ENCODE results near the gene DEDD.
A peak's percentile ranks its signal among the peaks of the same experiment; 100 is the strongest.

DEDD gene

DNA sequence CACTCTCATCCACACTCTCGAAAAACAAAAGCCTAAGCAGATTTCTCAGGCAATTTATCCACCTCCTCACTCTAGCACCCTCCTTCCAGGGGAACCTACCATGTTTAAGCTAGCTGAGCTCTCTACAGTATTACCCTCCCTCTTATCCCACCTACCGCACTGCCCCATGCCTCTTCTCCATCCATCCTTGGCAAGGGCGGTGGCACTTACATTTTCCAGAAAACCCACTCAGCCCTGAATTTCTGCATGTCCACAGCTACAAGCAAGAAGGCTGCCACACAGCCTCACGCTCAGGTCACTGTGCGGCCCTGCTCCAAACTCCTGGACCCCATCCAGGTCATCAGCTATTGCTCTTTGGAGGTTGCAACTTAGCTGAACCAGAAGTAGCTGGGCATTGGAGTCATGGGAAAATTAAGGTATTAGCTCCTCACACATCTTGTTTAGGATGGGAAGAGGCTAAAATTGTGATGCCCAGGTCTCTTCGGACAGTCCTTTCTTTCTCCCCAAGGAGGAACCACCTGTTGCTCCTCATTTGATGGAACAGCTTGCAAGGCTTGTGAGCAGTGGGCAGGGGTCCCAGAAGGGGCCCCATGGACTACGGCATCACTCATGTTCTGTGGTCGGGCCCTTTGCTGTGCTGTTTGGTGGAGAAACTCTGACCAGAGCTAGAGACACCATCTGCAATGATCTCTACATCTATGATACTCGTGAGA is 33.2 kb downstream of the DEDD start:
- FAIRE-seq (no peak), DNase-seq (ENCODE audit: insufficient read length, low spot score) (no peak)
- TF ChIP-seq POLR2A (IDR thresholded peaks at IDR 0.05; ENCODE audit: low read depth, low read length) = no peak

DNA sequence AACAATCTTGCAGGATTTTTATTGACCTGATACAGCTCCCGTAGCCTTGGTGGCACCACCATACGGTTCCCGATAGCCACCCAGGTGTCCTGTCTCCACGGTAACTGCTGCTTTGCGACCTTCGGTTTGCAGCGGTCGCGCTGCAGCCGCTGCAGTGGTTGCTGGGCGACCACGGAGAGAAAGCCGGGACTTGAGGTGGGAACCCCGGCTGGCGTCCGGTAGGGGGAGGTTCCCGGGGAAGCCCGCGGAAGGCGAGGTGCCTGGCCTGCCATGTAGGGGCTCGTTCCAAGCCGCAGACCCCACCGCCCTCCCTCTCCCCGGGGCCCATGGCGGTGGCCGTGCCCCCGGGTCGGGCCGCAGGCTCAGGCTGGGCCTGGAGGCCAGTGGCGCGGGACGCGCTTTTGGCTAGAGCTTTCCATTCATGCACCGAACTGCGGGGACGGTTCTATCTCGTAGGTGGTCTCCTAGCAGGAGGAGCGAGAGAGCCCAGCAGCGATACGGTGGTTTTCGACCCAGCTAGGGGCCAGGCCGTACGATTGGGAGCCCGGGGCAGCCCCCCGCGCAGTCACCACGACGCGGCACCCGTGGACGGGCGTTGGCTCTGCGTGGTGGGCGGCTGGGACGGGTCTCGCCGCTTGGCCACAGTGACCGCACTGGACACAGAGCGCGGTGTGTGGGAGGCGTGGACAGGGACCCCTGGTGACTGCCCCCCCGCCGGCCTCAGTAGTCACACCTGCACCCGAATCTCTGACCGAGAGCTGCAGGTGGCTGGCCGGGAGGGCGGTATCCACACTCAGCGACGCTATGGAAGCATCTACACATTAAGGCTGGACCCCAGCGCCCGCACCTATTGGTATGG is 34.0 kb downstream of the DEDD start, which contains the start of gene KLHDC9:
KLHDC9 (plus strand) TSS at position 152 of the 859 bp plus-strand sequence; CDS start at position 327, 175 bp downstream.
- FAIRE-seq = no peak

GRCh38 chr1:161096530-161096929 is 35.9 kb downstream of the DEDD start:
- no peak for DNase-seq (ENCODE audit: insufficient read length, low spot score)
- no peak for TF ChIP-seq POLR2A (IDR thresholded peaks at IDR 0.05; ENCODE audit: low read depth, low read length)
- no peak for FAIRE-seq

More for the DNA sequence above, 34.0 kb downstream of the DEDD start, which contains the start of gene KLHDC9:
- DNase-seq (ENCODE audit: insufficient read length, low spot score) = peak; percentile 91
- peak; percentile 47; the same call in 1 of the 2 replicates for TF ChIP-seq POLR2A (IDR thresholded peaks at IDR 0.05; ENCODE audit: low read depth, low read length)

DNA sequence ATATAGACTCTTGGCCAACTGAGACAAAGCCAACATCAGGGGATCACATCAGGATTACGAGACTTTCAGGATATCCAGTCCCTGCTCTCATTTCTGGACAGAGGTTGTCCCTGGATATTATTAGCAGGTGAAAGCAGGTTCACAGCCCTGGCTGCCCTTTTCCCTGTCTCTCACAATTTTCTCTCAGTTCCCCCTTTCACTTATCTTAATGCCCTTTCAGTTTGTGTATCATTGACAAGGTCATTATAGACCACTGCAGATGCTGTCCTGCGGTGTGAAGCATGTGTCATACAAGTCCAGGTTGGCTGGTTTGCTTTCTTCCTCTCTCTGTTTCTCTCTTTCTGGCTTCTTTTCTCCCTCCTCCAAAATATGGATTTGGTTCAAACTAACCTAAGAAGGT is 36.5 kb downstream of the DEDD start:
- DNase-seq (ENCODE audit: insufficient read length, low spot score) (no peak), FAIRE-seq (no peak)
- no peak for TF ChIP-seq POLR2A (IDR thresholded peaks at IDR 0.05; ENCODE audit: low read depth, low read length)

- DNase-seq (ENCODE audit: insufficient read length, low spot score) (no peak), FAIRE-seq (no peak)
- TF ChIP-seq POLR2A (IDR thresholded peaks at IDR 0.05; ENCODE audit: low read depth, low read length) = no peak
Measured at GRCh38 chr1:161095230-161095629, 37.2 kb downstream of the DEDD start.

- FAIRE-seq (no peak), DNase-seq (ENCODE audit: insufficient read length, low spot score) (no peak)
- TF ChIP-seq POLR2A (IDR thresholded peaks at IDR 0.05; ENCODE audit: low read depth, low read length) = no peak
Measured at GRCh38 chr1:161094481-161094880, 38.0 kb downstream of the DEDD start.

- no peak for FAIRE-seq
- no peak for TF ChIP-seq POLR2A (IDR thresholded peaks at IDR 0.05; ENCODE audit: low read depth, low read length)
- peak; percentile 50 for DNase-seq (ENCODE audit: insufficient read length, low spot score)
Measured at GRCh38 chr1:161092621-161093028, 39.8 kb downstream of the DEDD start.

DNA sequence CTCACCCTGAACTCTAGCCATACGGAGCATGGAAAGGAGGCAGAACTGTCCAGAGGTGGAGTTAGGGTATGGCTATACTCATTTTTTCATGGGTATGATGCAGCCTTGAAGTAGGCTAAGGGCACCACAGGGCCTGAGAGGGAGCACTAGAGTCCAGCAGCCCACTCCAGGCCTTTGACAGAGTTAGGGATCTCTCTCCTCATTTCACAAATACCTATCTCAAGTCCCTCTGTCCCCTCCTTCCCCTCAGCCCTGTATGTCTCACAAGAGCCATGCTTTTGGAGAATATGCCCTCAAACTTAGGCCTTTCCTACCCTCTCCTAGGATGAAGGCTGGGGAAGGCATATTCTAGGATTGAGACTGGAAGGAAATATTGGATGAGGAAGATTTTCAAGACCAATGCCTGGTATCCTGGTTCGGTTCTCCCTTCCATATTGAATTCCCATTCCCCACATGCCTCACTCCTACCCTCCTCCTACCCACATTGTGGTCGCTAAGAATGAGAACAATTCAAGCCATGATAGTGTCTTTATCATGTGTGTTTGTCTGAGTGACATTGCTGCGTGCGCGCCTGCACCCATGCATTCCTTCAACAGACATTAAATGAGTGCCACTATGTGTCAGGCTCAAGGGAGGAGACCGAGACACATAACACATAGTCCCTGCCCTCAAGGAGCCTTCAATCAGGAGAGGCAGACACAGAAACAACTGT is 40.5 kb downstream of the DEDD start:
- no peak for DNase-seq (ENCODE audit: insufficient read length, low spot score)
- TF ChIP-seq POLR2A (IDR thresholded peaks at IDR 0.05; ENCODE audit: low read depth, low read length) = no peak
- no peak for FAIRE-seq

DNA sequence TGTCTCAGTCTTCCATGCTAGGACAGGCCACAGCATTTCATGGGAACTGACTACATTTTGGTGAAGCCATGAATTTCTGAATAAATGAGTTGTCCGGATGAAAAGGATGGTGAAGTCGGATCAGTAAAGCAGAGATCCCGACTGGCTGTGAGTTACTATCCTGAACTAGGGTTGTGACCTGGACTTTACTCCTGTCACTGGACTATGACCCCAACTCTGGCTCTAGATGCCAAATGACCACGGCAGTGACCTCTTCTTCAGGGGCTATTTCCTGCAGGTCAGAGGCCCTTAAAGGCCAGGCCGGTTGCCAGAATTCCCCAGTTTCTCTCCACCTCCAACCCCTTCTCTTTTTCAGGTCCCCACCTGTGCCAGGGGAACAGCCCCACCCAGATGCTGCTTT is 41.4 kb downstream of the DEDD start:
- TF ChIP-seq POLR2A (IDR thresholded peaks at IDR 0.05; ENCODE audit: low read depth, low read length) = no peak
- FAIRE-seq = no peak
- no peak for DNase-seq (ENCODE audit: insufficient read length, low spot score)

GRCh38 chr1:161090617-161091016 is 41.9 kb downstream of the DEDD start:
- DNase-seq (ENCODE audit: insufficient read length, low spot score) = no peak
- no peak for TF ChIP-seq POLR2A (IDR thresholded peaks at IDR 0.05; ENCODE audit: low read depth, low read length)
- FAIRE-seq = no peak

DNA sequence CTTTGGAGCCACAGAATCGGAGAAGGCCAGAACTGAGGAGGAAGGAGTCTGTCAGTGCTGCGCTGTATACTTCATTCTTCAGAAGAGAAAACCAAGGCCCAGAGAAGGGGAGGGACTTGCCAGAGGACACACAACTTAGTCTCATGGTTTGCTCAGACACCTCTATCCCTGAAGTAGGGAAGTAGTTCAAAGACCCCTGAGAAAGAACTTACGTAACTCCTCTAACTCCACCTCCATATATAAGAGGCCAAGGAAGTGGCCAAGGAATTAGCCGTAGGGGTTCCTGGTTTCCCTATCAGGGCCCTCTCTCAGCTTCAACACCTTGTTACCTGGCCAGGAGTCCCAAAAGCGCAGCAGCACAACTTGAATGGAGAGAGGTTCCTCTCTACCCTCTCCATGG is 42.5 kb downstream of the DEDD start:
- TF ChIP-seq POLR2A (IDR thresholded peaks at IDR 0.05; ENCODE audit: low read depth, low read length) = no peak
- FAIRE-seq = no peak
- no peak for DNase-seq (ENCODE audit: insufficient read length, low spot score)

GRCh38 chr1:161089251-161089924 is 43.1 kb downstream of the DEDD start, which contains the start of gene NECTIN4:
Gene NECTIN4, minus strand, starts transcription at chr1:161089558. Its CDS starts 262 bp downstream, at chr1:161089296.
- TF ChIP-seq POLR2A (IDR thresholded peaks at IDR 0.05; ENCODE audit: low read depth, low read length) = no peak
- FAIRE-seq (no peak), DNase-seq (ENCODE audit: insufficient read length, low spot score) (no peak)

- no peak for FAIRE-seq
- TF ChIP-seq POLR2A (IDR thresholded peaks at IDR 0.05; ENCODE audit: low read depth, low read length) = no peak
- DNase-seq (ENCODE audit: insufficient read length, low spot score) = peak; percentile 89
Measured at GRCh38 chr1:161088587-161089110, 43.8 kb downstream of the DEDD start.

All from H54 (cell line).